Kidney epithelial cell (primary cell): ENCODE results near the gene ATG16L2. TPM values are rescaled to one million over a fixed set of nuclear protein-coding genes. Genes with fewer than 3 reads are reported as not detected.
"Not testable (repeated sequence)": the region's sequence is repeated elsewhere in the genome, so short reads cannot be mapped to it uniquely, and the experiment has no call there.

Experiments
- DNase-seq: peaks from one replicate; pipeline ENCODE4 v3.0.0-alpha.2; 2010; ENCODE audit warnings: low read depth
- H3K27me3 ChIP-seq: 2 replicates; pipeline ENCODE4 v1.6.0; 2011; ENCODE audit warnings: low read length; ENCODE audit not compliant: control insufficient read depth, insufficient read depth
- H3K36me3 ChIP-seq: 2 replicates; pipeline ENCODE4 v1.5.1; 2011; ENCODE audit warnings: low read length; ENCODE audit not compliant: control insufficient read depth, insufficient read depth
- H3K4me3 ChIP-seq: 2 replicates; pipeline ENCODE4 v1.5.1; 2011; ENCODE audit warnings: low read depth, mild to moderate bottlenecking, control low read depth, low read length
- total RNA-seq: library from RNA; depleted of rRNA; stranded (reverse); fragments of >200 nt; gene quantifications from 2 replicates; pipeline ENCODE4 v1.2.3, GENCODE V29; 2015
- TF ChIP-seq, protein P1 (sequence below): IDR thresholded peaks from 2 replicates; pipeline ENCODE4 v1.5.1; 2011; ENCODE audit warnings: mild to moderate bottlenecking, moderate library complexity, low read length, control low read depth, inconsistent platforms; ENCODE audit not compliant: insufficient read depth, poor library complexity, severe bottlenecking

The ATG16L2 gene
- total RNA-seq, 1 donor from 2014 or later = 12.8 TPM

DNA sequence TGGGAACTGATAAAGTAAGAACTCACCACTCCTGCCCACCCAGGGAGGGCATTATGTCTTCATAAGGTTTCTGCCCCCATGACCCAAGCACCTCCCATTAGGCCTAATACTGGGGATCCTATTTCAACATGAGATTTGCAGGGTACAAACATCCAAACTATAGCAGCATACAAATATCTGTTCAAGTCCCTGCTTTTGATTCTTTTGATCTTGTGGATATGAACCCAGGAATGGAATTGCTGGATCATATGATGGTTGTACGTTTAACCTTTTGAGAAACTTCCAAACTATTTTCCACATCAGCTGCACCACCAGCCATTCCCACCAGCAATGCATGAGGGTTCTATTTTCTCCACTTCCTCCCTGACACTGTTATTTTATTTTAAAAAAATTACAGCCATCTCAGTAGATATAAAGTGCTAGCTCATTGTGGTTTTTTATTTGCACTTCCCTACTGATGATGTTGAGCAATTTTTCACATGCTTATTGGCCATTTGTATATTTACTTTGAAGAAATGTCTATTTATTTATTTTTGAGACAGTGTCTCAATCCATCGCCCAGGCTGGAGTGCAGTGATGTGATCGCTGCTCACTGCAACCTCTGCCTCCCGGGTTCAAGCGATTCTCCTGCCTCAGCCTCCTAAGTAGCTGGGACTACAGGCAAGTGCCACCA, 7.1 kb upstream of the ATG16L2 start:
- H3K4me3 ChIP-seq = no peak overlapping the region
- no peaks in the 10 kb centered on the region for H3K27me3 ChIP-seq
- no peaks in the 10 kb centered on the region for H3K36me3 ChIP-seq
- TF ChIP-seq, protein P1, sequence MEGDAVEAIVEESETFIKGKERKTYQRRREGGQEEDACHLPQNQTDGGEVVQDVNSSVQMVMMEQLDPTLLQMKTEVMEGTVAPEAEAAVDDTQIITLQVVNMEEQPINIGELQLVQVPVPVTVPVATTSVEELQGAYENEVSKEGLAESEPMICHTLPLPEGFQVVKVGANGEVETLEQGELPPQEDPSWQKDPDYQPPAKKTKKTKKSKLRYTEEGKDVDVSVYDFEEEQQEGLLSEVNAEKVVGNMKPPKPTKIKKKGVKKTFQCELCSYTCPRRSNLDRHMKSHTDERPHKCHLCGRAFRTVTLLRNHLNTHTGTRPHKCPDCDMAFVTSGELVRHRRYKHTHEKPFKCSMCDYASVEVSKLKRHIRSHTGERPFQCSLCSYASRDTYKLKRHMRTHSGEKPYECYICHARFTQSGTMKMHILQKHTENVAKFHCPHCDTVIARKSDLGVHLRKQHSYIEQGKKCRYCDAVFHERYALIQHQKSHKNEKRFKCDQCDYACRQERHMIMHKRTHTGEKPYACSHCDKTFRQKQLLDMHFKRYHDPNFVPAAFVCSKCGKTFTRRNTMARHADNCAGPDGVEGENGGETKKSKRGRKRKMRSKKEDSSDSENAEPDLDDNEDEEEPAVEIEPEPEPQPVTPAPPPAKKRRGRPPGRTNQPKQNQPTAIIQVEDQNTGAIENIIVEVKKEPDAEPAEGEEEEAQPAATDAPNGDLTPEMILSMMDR = no peak
- DNase-seq = no peak

DNA sequence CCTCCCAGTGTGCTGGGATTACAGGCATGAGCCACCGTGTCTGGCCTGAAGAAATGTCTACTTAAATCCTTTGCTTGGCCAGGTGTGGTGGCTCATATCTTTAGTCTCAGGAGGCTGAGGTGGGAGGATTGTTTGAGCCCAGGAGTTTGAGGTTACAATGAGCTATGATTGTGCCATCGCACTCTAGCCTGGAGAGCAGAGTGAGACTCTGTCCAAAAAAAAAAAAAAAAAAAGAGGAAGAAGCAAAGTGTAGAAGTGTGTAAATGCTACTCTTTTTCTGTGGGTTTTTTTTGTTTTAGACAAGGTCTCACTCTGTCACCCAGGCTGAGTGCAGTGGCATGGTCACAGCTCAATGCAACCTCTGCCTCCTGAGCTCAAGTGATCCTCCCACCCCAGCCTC, 6.4 kb upstream of the ATG16L2 start:
- DNase-seq = no peak
- no peaks in the 10 kb centered on the region for H3K36me3 ChIP-seq
- H3K27me3 ChIP-seq = no peaks in the 10 kb centered on the region
- TF ChIP-seq, protein P1 = no peak
- H3K4me3 ChIP-seq = no peak overlapping the region

DNA sequence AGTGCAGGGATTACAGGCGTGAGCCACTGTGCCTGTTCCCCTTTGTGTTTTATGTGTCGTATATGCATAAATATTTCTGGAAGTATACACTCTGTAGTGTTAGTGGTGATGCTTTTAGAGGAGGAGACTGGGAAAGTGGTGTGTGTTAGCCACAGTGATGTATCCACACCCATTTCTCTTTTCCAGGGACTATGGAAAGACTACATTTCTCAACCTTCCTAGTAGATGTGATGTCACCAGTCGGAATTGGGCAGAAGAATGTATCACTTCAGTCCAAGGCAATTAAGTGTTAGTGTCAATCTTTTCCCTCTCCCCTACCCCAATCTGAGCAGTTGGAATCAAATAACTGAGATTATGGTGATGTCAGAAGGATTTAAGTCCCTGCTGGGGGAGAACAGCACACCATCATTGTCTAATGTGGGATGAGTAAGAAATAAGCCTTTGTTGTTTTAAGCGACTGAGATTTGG, 5.8 kb upstream of the ATG16L2 start:
- Histone ChIP-seq H3K27me3 (no peaks in the 10 kb centered on the region), H3K36me3 (no peaks in the 10 kb centered on the region), H3K4me3 (no peak overlapping the region)
- TF ChIP-seq, protein P1 = no peak
- DNase-seq = no peak

DNA sequence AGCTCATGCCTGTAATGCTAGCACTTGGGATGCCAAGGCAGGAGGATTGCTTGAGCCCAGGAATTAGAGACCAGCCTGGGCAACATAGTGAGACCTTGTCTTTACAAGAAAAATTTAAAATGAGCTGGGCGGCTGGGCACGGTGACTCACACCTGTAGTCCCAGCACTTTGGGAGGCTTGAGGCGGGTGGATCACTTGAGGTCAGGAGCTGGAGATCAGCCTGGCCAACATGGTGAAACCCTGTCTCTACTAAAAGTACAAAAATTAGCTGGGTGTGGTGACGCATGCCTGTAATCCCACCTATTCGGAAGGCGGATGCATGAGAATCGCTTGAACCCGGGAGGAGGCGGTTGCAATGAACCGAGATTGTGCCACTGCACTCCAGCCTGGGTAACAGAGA, 2.5 kb upstream of the ATG16L2 start:
- H3K4me3 ChIP-seq, DNase-seq, H3K27me3 ChIP-seq, H3K36me3 ChIP-seq: not testable (repeated sequence)

DNA sequence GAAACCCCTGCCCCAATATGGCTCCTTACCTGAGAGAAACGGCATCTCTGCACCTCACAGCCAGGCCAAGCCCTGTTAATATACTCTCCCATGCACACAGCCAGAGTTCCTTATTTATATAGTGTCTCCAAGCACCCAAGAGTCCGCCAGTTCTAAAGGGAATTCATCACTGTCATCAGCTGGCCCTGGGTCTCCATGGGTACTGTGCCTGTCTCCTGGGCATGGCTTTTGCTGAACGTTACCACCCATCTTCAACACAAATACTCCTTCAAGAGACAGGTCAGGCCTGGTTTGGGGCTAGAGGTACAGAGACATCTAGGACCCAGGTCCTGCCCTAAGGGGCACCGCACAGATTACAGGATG, 1.6 kb upstream of the ATG16L2 start:
- no peak for DNase-seq
- Histone ChIP-seq H3K36me3 (no peaks in the 10 kb centered on the region), H3K27me3 (no peaks in the 10 kb centered on the region), H3K4me3 (peak overlapping the region; percentile 68)
- TF ChIP-seq, protein P1 = no peak

DNA sequence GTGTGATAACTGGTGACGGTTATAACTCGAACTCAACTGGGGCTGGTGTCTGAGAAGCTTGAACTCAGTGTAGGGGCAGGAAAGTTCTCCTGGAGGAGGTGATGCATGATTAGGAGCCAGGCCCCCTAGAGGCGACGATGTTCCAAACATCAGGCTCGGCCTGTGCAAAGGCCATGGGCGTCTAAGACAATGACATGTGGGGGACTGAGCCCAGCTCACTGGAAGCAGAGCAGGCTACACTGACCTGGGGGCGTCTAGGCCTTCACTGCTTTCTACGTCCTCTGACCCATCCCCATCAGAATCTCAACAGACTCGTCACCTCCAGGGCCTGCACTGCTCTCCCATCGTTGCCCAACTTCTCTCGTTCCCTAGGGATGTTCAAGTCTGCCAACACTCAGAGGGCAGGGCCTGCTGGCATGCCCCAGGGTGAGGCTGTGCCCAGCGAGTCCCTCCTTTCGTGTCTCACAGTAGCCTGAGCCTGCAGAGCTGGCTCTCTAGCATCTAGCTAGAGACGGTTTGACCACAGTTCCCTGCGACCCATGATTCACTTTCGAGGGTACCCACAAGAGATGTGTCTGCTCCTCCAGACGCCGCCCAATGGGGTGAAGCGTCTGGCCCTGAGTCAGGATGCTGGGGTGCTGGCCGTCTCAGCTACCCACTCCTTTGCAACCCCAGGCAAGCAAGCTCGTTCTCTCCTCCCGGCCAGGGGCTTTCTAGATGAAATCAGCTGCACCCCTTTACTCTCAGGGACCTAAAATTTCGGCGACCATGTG, 1.1 kb upstream of the ATG16L2 start:
- Histone ChIP-seq H3K4me3 (peak overlapping the region; percentile 68), H3K36me3 (no peaks in the 10 kb centered on the region), H3K27me3 (no peaks in the 10 kb centered on the region)
- no peak for DNase-seq
- TF ChIP-seq, protein P1 = peak; percentile 72
